Liver (tissue), 9 donors: ENCODE data around the gene SLC4A8. TPM values are rescaled to one million over a fixed set of nuclear protein-coding genes. Genes with fewer than 3 reads are reported as not detected.

Source experiments
- DNase-seq: peaks from one replicate; pipeline ENCODE4 v3.0.0-alpha.2; 2017; ENCODE audit warnings: low spot score
- H3K27ac ChIP-seq, 2 donors: one replicate each; pipeline ENCODE4 v1.7.0; 2013; ENCODE audit warnings: inconsistent platforms in 2 of 2, low read length in 2 of 2, control low read depth in 1 of 2, low read depth in 1 of 2, mild to moderate bottlenecking in 1 of 2
- H3K27me3 ChIP-seq, 4 donors: one replicate each; pipeline versions ENCODE4 v1.6.1 to v1.7.0; 2013; ENCODE audit warnings: low read length in 3 of 4, inconsistent platforms in 1 of 4, mild to moderate bottlenecking in 1 of 4, moderate library complexity in 1 of 4; ENCODE audit not compliant: control insufficient read depth in 4 of 4, insufficient read depth in 4 of 4
- H3K36me3 ChIP-seq, 4 donors: one replicate each; pipeline versions ENCODE4 v1.6.1 to v1.7.0; 2013; ENCODE audit warnings: low read length in 3 of 4, mild to moderate bottlenecking in 3 of 4, low read depth in 1 of 4, moderate library complexity in 1 of 4; ENCODE audit not compliant: control insufficient read depth in 4 of 4, insufficient read depth in 3 of 4
- H3K4me1 ChIP-seq, 4 donors: one replicate each; pipeline versions ENCODE4 v1.6.1 to v1.7.0; 2013; ENCODE audit warnings: low read length in 3 of 4, mild to moderate bottlenecking in 3 of 4, moderate library complexity in 1 of 4; ENCODE audit not compliant: control insufficient read depth in 4 of 4, insufficient read depth in 4 of 4
- H3K4me3 ChIP-seq, 3 donors: one replicate each; pipeline versions ENCODE4 v1.6.1 to v1.7.0; 2013; ENCODE audit warnings: low read length in 3 of 3, control low read depth in 1 of 3, low read depth in 1 of 3, mild to moderate bottlenecking in 1 of 3
- H3K9ac ChIP-seq, 2 donors: one replicate each; pipeline ENCODE4 v1.7.0; 2013; ENCODE audit warnings: low read length in 2 of 2, mild to moderate bottlenecking in 2 of 2, moderate library complexity in 2 of 2, control low read depth in 1 of 2, low read depth in 1 of 2
- H3K9me3 ChIP-seq, 4 donors: one replicate each; pipeline versions ENCODE4 v1.6.1 to v1.7.0; 2013; ENCODE audit warnings: low read length in 3 of 4; ENCODE audit not compliant: control insufficient read depth in 4 of 4
- CTCF ChIP-seq: fragments of 150-350 bp; IDR thresholded peaks from 2 replicates; pipeline ENCODE4 v1.5.1; 2017; ENCODE audit warnings: improper control_type of control experiment, low read depth, low read length; ENCODE audit not compliant: missing input control
- FOXA1 ChIP-seq: IDR thresholded peaks from 2 replicates; pipeline ENCODE4 v1.6.1; 2016; ENCODE audit warnings: antibody characterized with exemption
- GABPA ChIP-seq, 2 donors: IDR thresholded peaks in 1 of 2; conservative IDR thresholded peaks in 1 of 2; 2 replicates each; pipeline ENCODE4 v1.6.1; 2016; ENCODE audit warnings: antibody characterized with exemption in 2 of 2, mild to moderate bottlenecking in 1 of 2, moderate library complexity in 1 of 2
- HNF4A ChIP-seq, 2 donors: conservative IDR thresholded peaks; 2 replicates each; pipeline ENCODE4 v1.6.1; 2016; ENCODE audit warnings: antibody characterized with exemption in 2 of 2, mild to moderate bottlenecking in 2 of 2
- HNF4G ChIP-seq: IDR thresholded peaks from 2 replicates; pipeline ENCODE4 v1.6.1; 2016; ENCODE audit warnings: antibody characterized with exemption
- JUND ChIP-seq, 2 donors: IDR thresholded peaks; 2 replicates each; pipeline ENCODE4 v1.6.1; 2016; ENCODE audit warnings: antibody characterized with exemption in 2 of 2
- NR2F2 ChIP-seq: IDR thresholded peaks from 2 replicates; pipeline ENCODE4 v1.6.1; 2016; ENCODE audit warnings: antibody characterized with exemption
- RAD21 ChIP-seq, 2 donors: IDR thresholded peaks; 2 replicates each; pipeline ENCODE4 v1.6.1; 2016; ENCODE audit warnings: antibody characterized with exemption in 2 of 2, mild to moderate bottlenecking in 2 of 2
- RXRA ChIP-seq, 2 donors: IDR thresholded peaks; 2 replicates each; pipeline ENCODE4 v1.6.1; 2017 to 2018; ENCODE audit warnings: antibody characterized with exemption in 2 of 2, mild to moderate bottlenecking in 1 of 2
- SP1 ChIP-seq: IDR thresholded peaks from 2 replicates; pipeline ENCODE4 v1.6.1; 2018; ENCODE audit warnings: antibody characterized with exemption, mild to moderate bottlenecking
- YY1 ChIP-seq: IDR thresholded peaks from 2 replicates; pipeline ENCODE4 v1.6.1; 2016; ENCODE audit warnings: antibody characterized with exemption, mild to moderate bottlenecking
- WGBS: extraction: QIAGEN DNeasy Blood & Tissue Kit; methylation state at CpG from one replicate; pipeline ENCODE4 v1.1.7; 2013; 5-methylcytosine and 5-hydroxymethylcytosine counted together
- polyA plus RNA-seq, 2 donors: library from polyadenylated mRNA; stranded (reverse) in 1 of 2; unstranded in 1 of 2; fragments of 200-250 nt in 1 of 2; fragments of >200 nt in 1 of 2; fragmentation: Nextera tagmentation in 1 of 2; extraction: Ambion mirVana in 1 of 2; gene quantifications; one replicate each; pipeline versions ENCODE4 v1.2.1 to v1.2.3, GENCODE V29; 2013 to 2015
- total RNA-seq, 2 donors: library from RNA; depleted of rRNA; stranded (reverse); fragments of >200 nt; gene quantifications; one replicate each; pipeline ENCODE4 v1.2.3, GENCODE V29; 2014
- TF ChIP-seq, protein P1 (sequence below): IDR thresholded peaks from 2 replicates; pipeline ENCODE4 v1.6.1; 2016; ENCODE audit warnings: antibody characterized with exemption
- TF ChIP-seq, protein P2 (sequence below): IDR thresholded peaks from 2 replicates; pipeline ENCODE4 v1.6.1; 2016; ENCODE audit warnings: antibody characterized with exemption
- TF ChIP-seq, protein P3 (sequence below): IDR thresholded peaks from 2 replicates; pipeline ENCODE4 v1.6.1; 2016; ENCODE audit warnings: antibody characterized with exemption, mild to moderate bottlenecking
- donor health status: healthy.
- donor health status: healthy.
- donor health status: healthy.
- donor health status: healthy.
- donor health status: healthy.

SLC4A8 gene
- total and polyA plus RNA-seq, 4 donors, result 0.07 to 1.0 (median 0.75) TPM; not detected in 1

GRCh38 chr12:51379571-51379970, 45.1 kb upstream of the SLC4A8 start:
- H3K27ac ChIP-seq, result no peak overlapping the region
- H3K27me3 ChIP-seq, result no peaks in the 10 kb centered on the region
- H3K36me3 ChIP-seq, result no peaks in the 10 kb centered on the region
- no peaks in the 10 kb centered on the region for H3K4me1 ChIP-seq
- no peak for DNase-seq
- TF ChIP-seq YY1 (no peak), HNF4A (conservative IDR thresholded peaks at IDR 0.05) (no peak), SP1 (no peak), CTCF (no peak), JUND (IDR thresholded peaks at IDR 0.05) (no peak), RXRA (IDR thresholded peaks at IDR 0.05) (no peak), RAD21 (IDR thresholded peaks at IDR 0.05) (no peak), FOXA1 (no peak)
- TF ChIP-seq, protein P1, sequence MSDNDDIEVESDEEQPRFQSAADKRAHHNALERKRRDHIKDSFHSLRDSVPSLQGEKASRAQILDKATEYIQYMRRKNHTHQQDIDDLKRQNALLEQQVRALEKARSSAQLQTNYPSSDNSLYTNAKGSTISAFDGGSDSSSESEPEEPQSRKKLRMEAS, result no peak
- H3K9me3 ChIP-seq, result no peaks in the 10 kb centered on the region
- H3K4me3 ChIP-seq, result no peak overlapping the region
- 93% methylated on average over 11 of the region's 11 CpGs for WGBS
- H3K9ac ChIP-seq, result no peak overlapping the region

DNA sequence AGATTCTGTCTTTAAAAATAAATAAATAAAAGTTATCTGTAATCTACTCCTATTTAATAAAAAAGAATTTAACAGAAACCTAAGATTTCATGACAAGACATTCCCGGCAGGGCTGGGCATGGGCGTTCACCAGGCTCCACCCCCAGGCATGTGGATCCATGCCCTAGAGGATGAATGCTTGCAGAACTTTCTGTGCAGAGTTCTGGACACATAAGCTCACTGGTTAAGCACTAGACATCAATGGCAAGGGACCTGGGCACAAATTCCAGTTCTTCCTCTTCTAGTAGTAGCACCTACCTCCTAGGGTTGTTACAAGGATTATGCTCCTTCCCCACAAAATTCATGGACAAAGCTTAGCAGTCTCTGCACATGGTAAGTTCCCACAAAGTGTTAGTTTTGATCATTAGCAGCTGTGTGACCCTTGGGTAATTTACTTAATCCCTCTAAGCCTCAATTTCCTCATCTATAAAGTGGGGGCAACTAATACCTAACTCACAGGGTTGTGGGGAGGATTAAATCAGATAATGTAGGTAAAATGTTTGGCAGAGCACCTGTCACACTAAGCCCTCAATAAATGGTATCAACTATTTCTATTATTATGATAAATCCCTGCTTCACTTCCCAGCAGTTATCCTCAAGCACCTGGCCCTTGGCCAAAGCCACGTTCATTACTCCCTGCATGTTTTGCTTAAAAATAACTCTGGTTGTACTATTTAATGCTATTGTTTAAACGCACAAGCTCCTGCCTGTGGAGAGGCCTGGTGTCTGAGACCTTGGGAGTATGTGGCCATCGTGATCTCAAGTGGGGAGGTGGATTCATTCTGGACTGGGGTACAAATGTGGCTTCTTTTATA, 43.2 kb upstream of the SLC4A8 start:
- no peaks in the 10 kb centered on the region for H3K4me1 ChIP-seq
- TF ChIP-seq, protein P2, sequence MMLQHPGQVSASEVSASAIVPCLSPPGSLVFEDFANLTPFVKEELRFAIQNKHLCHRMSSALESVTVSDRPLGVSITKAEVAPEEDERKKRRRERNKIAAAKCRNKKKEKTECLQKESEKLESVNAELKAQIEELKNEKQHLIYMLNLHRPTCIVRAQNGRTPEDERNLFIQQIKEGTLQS, result no peak
- TF ChIP-seq HNF4A (conservative IDR thresholded peaks at IDR 0.05) (no peak), JUND (IDR thresholded peaks at IDR 0.05) (no peak), FOXA1 (no peak), RXRA (IDR thresholded peaks at IDR 0.05) (no peak), NR2F2 (no peak), RAD21 (IDR thresholded peaks at IDR 0.05) (no peak), SP1 (no peak), GABPA (IDR thresholded peaks at IDR 0.05 in 1 of 2, conservative IDR thresholded peaks at IDR 0.05 in 1 of 2) (no peak), HNF4G (no peak)
- TF ChIP-seq, protein P1, result no peak
- TF ChIP-seq, protein P3, sequence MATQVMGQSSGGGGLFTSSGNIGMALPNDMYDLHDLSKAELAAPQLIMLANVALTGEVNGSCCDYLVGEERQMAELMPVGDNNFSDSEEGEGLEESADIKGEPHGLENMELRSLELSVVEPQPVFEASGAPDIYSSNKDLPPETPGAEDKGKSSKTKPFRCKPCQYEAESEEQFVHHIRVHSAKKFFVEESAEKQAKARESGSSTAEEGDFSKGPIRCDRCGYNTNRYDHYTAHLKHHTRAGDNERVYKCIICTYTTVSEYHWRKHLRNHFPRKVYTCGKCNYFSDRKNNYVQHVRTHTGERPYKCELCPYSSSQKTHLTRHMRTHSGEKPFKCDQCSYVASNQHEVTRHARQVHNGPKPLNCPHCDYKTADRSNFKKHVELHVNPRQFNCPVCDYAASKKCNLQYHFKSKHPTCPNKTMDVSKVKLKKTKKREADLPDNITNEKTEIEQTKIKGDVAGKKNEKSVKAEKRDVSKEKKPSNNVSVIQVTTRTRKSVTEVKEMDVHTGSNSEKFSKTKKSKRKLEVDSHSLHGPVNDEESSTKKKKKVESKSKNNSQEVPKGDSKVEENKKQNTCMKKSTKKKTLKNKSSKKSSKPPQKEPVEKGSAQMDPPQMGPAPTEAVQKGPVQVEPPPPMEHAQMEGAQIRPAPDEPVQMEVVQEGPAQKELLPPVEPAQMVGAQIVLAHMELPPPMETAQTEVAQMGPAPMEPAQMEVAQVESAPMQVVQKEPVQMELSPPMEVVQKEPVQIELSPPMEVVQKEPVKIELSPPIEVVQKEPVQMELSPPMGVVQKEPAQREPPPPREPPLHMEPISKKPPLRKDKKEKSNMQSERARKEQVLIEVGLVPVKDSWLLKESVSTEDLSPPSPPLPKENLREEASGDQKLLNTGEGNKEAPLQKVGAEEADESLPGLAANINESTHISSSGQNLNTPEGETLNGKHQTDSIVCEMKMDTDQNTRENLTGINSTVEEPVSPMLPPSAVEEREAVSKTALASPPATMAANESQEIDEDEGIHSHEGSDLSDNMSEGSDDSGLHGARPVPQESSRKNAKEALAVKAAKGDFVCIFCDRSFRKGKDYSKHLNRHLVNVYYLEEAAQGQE, result no peak
- H3K9ac ChIP-seq, result no peak overlapping the region
- no peak for DNase-seq
- whole genome bisulfite sequencing, result 71% methylated on average over 5 of the region's 5 CpGs
- no peaks in the 10 kb centered on the region for H3K27me3 ChIP-seq
- H3K36me3 ChIP-seq, result no peaks in the 10 kb centered on the region
- no peak overlapping the region for H3K27ac ChIP-seq
- no peak overlapping the region for H3K4me3 ChIP-seq
- no peaks in the 10 kb centered on the region for H3K9me3 ChIP-seq
